Measurements from ENCODE around the gene JPH4. TPM values are rescaled to one million over a fixed set of nuclear protein-coding genes. Genes with fewer than 3 reads are reported as not detected.

The JPH4 gene
- total and polyA plus RNA-seq, 2 donors (not counting 1 experiment from before 2014, with no cell fraction given): not detected

GRCh38 chr14:23615856-23616255 is 37.3 kb upstream of the JPH4 start:
- TF ChIP-seq CTCF (IDR thresholded peaks at IDR 0.05): no peak
- no peak for TF ChIP-seq EZH2 (IDR thresholded peaks at IDR 0.05; ENCODE audit: borderline replicate concordance, insufficient read depth, low read depth, low read length, poor library complexity, severe bottlenecking)
- H3K4me3 ChIP-seq (ENCODE audit: control extremely low read depth in 1 of 5, extremely low read depth in 1 of 5, insufficient read depth in 1 of 5, low read depth in 2 of 5, low read length in 4 of 5): no peak overlapping the region
- H3K79me2 ChIP-seq (ENCODE audit: control insufficient read depth, insufficient read depth, low read length): no peaks in the 10 kb centered on the region
- POLR2A ChIA-PET: no interaction called here
- no peak overlapping the region for H3K27ac ChIP-seq (ENCODE audit: low read length in 2 of 2)
- no peaks in the 10 kb centered on the region for H4K20me1 ChIP-seq (ENCODE audit: control insufficient read depth, insufficient read depth, low read length, poor library complexity, severe bottlenecking)
- no peaks in the 10 kb centered on the region for H3K4me1 Mint-ChIP-seq
- no peaks in the 10 kb centered on the region for H3K36me3 ChIP-seq (replicated peaks in 1 of 2; ENCODE audit: control extremely low read depth in 1 of 2, control insufficient read depth in 1 of 2, extremely low read depth in 1 of 2, insufficient read depth in 2 of 2, low read length in 1 of 2)
- CTCF ChIA-PET: no interaction called here
- no peaks in the 10 kb centered on the region for H3K9me3 Mint-ChIP-seq (ENCODE audit: insufficient read depth)
- H3K4me1 ChIP-seq (ENCODE audit: control insufficient read depth in 2 of 2, insufficient read depth in 2 of 2, low read length in 2 of 2): no peaks in the 10 kb centered on the region
- no CpG with 5 or more reads among the region's 5 CpGs for WGBS (ENCODE audit: insufficient coverage)
- no peak overlapping the region for H2AFZ ChIP-seq (ENCODE audit: insufficient read depth, low read depth, low read length, poor library complexity, severe bottlenecking)
- no peak overlapping the region for H3K4me3 Mint-ChIP-seq
- H3K27me3 ChIP-seq (replicated peaks in 1 of 4; ENCODE audit: control extremely low read depth in 1 of 4, control insufficient read depth in 3 of 4, insufficient read depth in 4 of 4, low read length in 3 of 4): no peaks in the 10 kb centered on the region
- ATAC-seq (ENCODE audit: low read depth) (no peak), DNase-seq (no peak)
- no peak overlapping the region for H3K4me2 ChIP-seq (replicated peaks; ENCODE audit: low read depth, low read length, poor library complexity, severe bottlenecking)
- no peaks in the 10 kb centered on the region for H3K9me3 ChIP-seq (ENCODE audit: control extremely low read depth in 1 of 3, control insufficient read depth in 2 of 3, insufficient read depth in 1 of 3, low read length in 2 of 3)
- intact Hi-C loops (cut with micrococcal nuclease): no loop called here
- H3K27me3 Mint-ChIP-seq: peaks cover 31% of the 10 kb centered on the region
- H3K9ac ChIP-seq (ENCODE audit: low read length): no peak overlapping the region
- no peak overlapping the region for H3K27ac Mint-ChIP-seq

DNA sequence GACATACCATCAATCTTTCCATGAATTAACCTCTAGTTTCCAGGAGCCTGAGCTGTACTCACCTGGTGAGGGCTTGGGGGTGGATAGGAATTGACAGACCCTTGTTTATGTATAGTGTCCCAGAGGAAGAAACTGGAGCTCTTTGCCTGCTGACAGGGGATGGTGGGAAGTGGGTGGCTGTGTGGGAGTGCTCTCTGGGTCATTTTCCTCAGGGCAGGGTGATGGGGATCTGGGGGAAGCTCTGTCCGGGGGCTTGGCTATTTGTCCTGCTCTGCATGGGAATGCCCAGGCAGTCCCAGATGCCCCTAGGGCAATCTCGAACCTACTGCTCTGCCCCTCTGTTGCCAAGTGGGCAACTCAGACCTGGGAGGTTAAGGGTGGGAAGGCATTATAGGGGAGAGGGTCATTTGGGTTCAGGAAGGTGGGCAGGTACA is 35.8 kb upstream of the JPH4 start:
- Mint-ChIP-seq H3K4me3 (no peak overlapping the region), H3K27me3 (peaks cover 26% of the 10 kb centered on the region), H3K9me3 (ENCODE audit: insufficient read depth) (no peaks in the 10 kb centered on the region), H3K4me1 (no peaks in the 10 kb centered on the region), H3K27ac (no peak overlapping the region)
- intact Hi-C loops (cut with micrococcal nuclease): no loop called here
- H4K20me1 ChIP-seq (ENCODE audit: control insufficient read depth, insufficient read depth, low read length, poor library complexity, severe bottlenecking): no peaks in the 10 kb centered on the region
- no peaks in the 10 kb centered on the region for H3K36me3 ChIP-seq (replicated peaks in 1 of 2; ENCODE audit: control extremely low read depth in 1 of 2, control insufficient read depth in 1 of 2, extremely low read depth in 1 of 2, insufficient read depth in 2 of 2, low read length in 1 of 2)
- ATAC-seq (ENCODE audit: low read depth) (no peak), DNase-seq (no peak)
- 96% methylated on average over 2 of the region's 2 CpGs for WGBS (ENCODE audit: insufficient coverage)
- no peak overlapping the region for H3K4me2 ChIP-seq (replicated peaks; ENCODE audit: low read depth, low read length, poor library complexity, severe bottlenecking)
- H3K27me3 ChIP-seq (replicated peaks in 1 of 4; ENCODE audit: control extremely low read depth in 1 of 4, control insufficient read depth in 3 of 4, insufficient read depth in 4 of 4, low read length in 3 of 4): no peaks in the 10 kb centered on the region
- no peaks in the 10 kb centered on the region for H3K79me2 ChIP-seq (ENCODE audit: control insufficient read depth, insufficient read depth, low read length)
- H3K27ac ChIP-seq (ENCODE audit: low read length in 2 of 2): no peak overlapping the region
- H3K9me3 ChIP-seq (ENCODE audit: control extremely low read depth in 1 of 3, control insufficient read depth in 2 of 3, insufficient read depth in 1 of 3, low read length in 2 of 3): peaks cover 0 to 5% (median 0%) of the 10 kb centered on the region in 3 donors
- no peak overlapping the region for H3K9ac ChIP-seq (ENCODE audit: low read length)
- CTCF ChIA-PET: interaction anchor here (0.9 kb wide), 1 partner anchor 17 kb away, joined by 3 read pairs; no protein-coding TSS in a partner anchor
- H3K4me1 ChIP-seq (ENCODE audit: control insufficient read depth in 2 of 2, insufficient read depth in 2 of 2, low read length in 2 of 2): peaks cover 0 to 3% of the 10 kb centered on the region in 2 donors
- POLR2A ChIA-PET: no interaction called here
- H2AFZ ChIP-seq (ENCODE audit: insufficient read depth, low read depth, low read length, poor library complexity, severe bottlenecking): no peak overlapping the region
- H3K4me3 ChIP-seq (ENCODE audit: control extremely low read depth in 1 of 5, extremely low read depth in 1 of 5, insufficient read depth in 1 of 5, low read depth in 2 of 5, low read length in 4 of 5): no peak overlapping the region
- TF ChIP-seq CTCF (IDR thresholded peaks at IDR 0.05): no peak
- TF ChIP-seq EZH2 (IDR thresholded peaks at IDR 0.05; ENCODE audit: borderline replicate concordance, insufficient read depth, low read depth, low read length, poor library complexity, severe bottlenecking): no peak
